ENCODE results near the gene TBC1D19.

TBC1D19 gene

DNA sequence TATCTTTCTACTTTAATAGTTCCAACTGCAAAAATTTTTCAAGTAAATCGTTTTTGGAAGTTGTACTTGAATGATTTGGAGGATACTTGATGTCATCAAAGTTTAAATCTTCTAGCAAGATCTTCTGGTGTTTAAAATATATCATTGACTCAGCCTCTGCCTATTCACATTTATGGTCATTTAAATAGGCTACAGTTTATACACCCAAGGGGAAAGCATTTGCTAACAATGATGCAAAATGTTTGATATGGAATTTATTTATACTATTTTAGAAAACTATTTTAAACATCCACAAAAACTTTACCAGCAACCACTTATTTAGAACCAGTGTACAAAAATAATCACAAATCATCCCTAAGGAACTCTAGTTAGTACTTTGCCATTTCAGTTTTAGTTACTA, 153.5 kb downstream of the TBC1D19 start:
- 0 out of 2 replicates have a peak, but pooled peaks cover 4% of the 10 kb centered on the region for H3F3A ChIP-seq (ENCODE audit: control insufficient read depth, insufficient read depth)
- H3K79me2 ChIP-seq (ENCODE audit: control insufficient read depth, low read length): no peaks in the 10 kb centered on the region
- H3K9me2 ChIP-seq (replicated peaks; ENCODE audit: control insufficient read depth, low read length): no peaks in the 10 kb centered on the region
- no peaks in the 10 kb centered on the region for H3K4me1 ChIP-seq (ENCODE audit: control insufficient read depth, low read length)
- H3K27ac ChIP-seq (ENCODE audit: low read depth, low read length): no peak overlapping the region
- TF ChIP-seq EZH2phosphoT487 (IDR thresholded peaks at IDR 0.05; ENCODE audit: borderline replicate concordance, low read length): no peak
- TF ChIP-seq, protein P1, sequence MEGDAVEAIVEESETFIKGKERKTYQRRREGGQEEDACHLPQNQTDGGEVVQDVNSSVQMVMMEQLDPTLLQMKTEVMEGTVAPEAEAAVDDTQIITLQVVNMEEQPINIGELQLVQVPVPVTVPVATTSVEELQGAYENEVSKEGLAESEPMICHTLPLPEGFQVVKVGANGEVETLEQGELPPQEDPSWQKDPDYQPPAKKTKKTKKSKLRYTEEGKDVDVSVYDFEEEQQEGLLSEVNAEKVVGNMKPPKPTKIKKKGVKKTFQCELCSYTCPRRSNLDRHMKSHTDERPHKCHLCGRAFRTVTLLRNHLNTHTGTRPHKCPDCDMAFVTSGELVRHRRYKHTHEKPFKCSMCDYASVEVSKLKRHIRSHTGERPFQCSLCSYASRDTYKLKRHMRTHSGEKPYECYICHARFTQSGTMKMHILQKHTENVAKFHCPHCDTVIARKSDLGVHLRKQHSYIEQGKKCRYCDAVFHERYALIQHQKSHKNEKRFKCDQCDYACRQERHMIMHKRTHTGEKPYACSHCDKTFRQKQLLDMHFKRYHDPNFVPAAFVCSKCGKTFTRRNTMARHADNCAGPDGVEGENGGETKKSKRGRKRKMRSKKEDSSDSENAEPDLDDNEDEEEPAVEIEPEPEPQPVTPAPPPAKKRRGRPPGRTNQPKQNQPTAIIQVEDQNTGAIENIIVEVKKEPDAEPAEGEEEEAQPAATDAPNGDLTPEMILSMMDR (IDR thresholded peaks at IDR 0.05; ENCODE audit: low read depth, low read length, poor library complexity, severe bottlenecking): no peak
- no peaks in the 10 kb centered on the region for H4K20me1 ChIP-seq (ENCODE audit: control insufficient read depth, insufficient read depth, low read depth, low read length)
- H3K27me3 ChIP-seq (ENCODE audit: control insufficient read depth, low read length): no peaks in the 10 kb centered on the region
- H3K4me3 ChIP-seq (ENCODE audit: low read length): no peak overlapping the region
- H3K36me3 ChIP-seq (ENCODE audit: control insufficient read depth, low read length): no peaks in the 10 kb centered on the region
- no peak overlapping the region for H3K4me2 ChIP-seq (ENCODE audit: low read length)
- H3K9me3 ChIP-seq (ENCODE audit: control insufficient read depth, insufficient read depth, low read length): no peaks in the 10 kb centered on the region

DNA sequence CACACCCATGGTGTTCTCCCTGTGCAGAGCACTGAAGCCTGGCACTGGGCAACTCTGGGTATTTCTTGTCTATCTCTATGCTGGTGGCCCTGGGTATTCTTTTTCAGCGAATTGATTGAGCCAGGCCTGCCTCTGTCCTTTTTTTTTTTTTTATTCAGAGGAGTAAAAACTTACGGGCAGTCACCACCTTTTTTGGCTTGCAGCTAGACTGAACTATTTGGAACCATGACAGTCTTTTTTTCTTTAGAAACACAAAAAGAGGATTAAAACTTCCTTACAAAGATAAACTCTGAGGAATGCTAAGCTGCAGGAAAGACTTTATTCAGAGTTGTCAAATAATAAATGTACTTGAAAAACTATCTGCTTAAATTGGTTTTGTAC, 157.6 kb downstream of the TBC1D19 start:
- Histone ChIP-seq H4K20me1 (ENCODE audit: control insufficient read depth, insufficient read depth, low read depth, low read length) (no peaks in the 10 kb centered on the region), H3K4me3 (ENCODE audit: low read length) (no peak overlapping the region), H3K4me1 (ENCODE audit: control insufficient read depth, low read length) (no peaks in the 10 kb centered on the region), H3K27me3 (ENCODE audit: control insufficient read depth, low read length) (no peaks in the 10 kb centered on the region), H3F3A (ENCODE audit: control insufficient read depth, insufficient read depth) (0 out of 2 replicates have a peak, but pooled peaks cover 4% of the 10 kb centered on the region), H3K27ac (ENCODE audit: low read depth, low read length) (no peak overlapping the region), H3K9me3 (ENCODE audit: control insufficient read depth, insufficient read depth, low read length) (no peaks in the 10 kb centered on the region), H3K79me2 (ENCODE audit: control insufficient read depth, low read length) (no peaks in the 10 kb centered on the region), H3K9me2 (replicated peaks; ENCODE audit: control insufficient read depth, low read length) (no peaks in the 10 kb centered on the region), H3K4me2 (ENCODE audit: low read length) (no peak overlapping the region), H3K36me3 (ENCODE audit: control insufficient read depth, low read length) (no peaks in the 10 kb centered on the region)
- TF ChIP-seq EZH2phosphoT487 (IDR thresholded peaks at IDR 0.05; ENCODE audit: borderline replicate concordance, low read length): no peak
- TF ChIP-seq, protein P1 (IDR thresholded peaks at IDR 0.05; ENCODE audit: low read depth, low read length, poor library complexity, severe bottlenecking): no peak

DNA sequence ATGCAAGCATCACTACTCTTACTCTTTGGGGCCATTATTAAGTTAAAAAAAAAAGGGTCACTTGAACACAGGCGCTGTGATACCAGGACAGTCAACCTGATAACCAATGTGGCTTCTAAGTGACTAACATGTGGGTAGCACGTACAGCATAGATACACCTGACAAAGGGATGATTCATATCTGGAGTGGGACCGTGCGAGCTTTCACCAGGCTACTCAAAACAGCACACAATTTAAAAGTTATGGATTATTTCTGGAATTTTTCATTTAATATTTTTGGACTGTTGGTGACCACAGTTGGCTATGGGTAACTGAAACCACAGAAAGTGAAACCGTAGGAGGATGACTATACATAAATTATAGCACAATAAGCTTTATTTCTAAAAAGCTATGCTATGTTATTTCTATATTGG, 162.9 kb downstream of the TBC1D19 start:
- H3K79me2 ChIP-seq (ENCODE audit: control insufficient read depth, low read length): no peaks in the 10 kb centered on the region
- TF ChIP-seq, protein P1 (IDR thresholded peaks at IDR 0.05; ENCODE audit: low read depth, low read length, poor library complexity, severe bottlenecking): no peak
- no peak for TF ChIP-seq EZH2phosphoT487 (IDR thresholded peaks at IDR 0.05; ENCODE audit: borderline replicate concordance, low read length)
- no peak overlapping the region for H3K27ac ChIP-seq (ENCODE audit: low read depth, low read length)

More for the DNA sequence above, 162.9 kb downstream of the TBC1D19 start:
- no peaks in the 10 kb centered on the region for H3K27me3 ChIP-seq (ENCODE audit: control insufficient read depth, low read length)
- no peaks in the 10 kb centered on the region for H4K20me1 ChIP-seq (ENCODE audit: control insufficient read depth, insufficient read depth, low read depth, low read length)
- H3K9me2 ChIP-seq (replicated peaks; ENCODE audit: control insufficient read depth, low read length): no peaks in the 10 kb centered on the region
- no peaks in the 10 kb centered on the region for H3K9me3 ChIP-seq (ENCODE audit: control insufficient read depth, insufficient read depth, low read length)
- H3K4me1 ChIP-seq (ENCODE audit: control insufficient read depth, low read length): peaks cover 16% of the 10 kb centered on the region
- no peak overlapping the region for H3K4me3 ChIP-seq (ENCODE audit: low read length)
- H3K36me3 ChIP-seq (ENCODE audit: control insufficient read depth, low read length): no peaks in the 10 kb centered on the region
- H3F3A ChIP-seq (ENCODE audit: control insufficient read depth, insufficient read depth): no peaks in the 10 kb centered on the region
- no peak overlapping the region for H3K4me2 ChIP-seq (ENCODE audit: low read length)

Data from DOHH2 (cell line).